Tibial artery (tissue), 4 donors: ENCODE data around the gene ZCCHC14.
"Not testable (repeated sequence)": the region's sequence is repeated elsewhere in the genome, so short reads cannot be mapped to it uniquely, and the experiment has no call there.

Experiments used
- DNase-seq, 2 donors: peaks; one replicate each; pipeline ENCODE4 v3.0.0-alpha.2; 2019
- H3K27ac ChIP-seq, 2 donors: fragments of 200-600 bp; sonication (generic) in 1 of 2; 1 replicate in 1 of 2; 2 replicates in 1 of 2; pipeline ENCODE4 v1.5.1; 2018 to 2019; ENCODE audit warnings: mild to moderate bottlenecking in 1 of 2
- H3K27me3 ChIP-seq, 2 donors: fragments of 200-600 bp; sonication (generic) in 1 of 2; one replicate each; pipeline versions ENCODE4 v1.5.1 to v1.6.0; 2016 to 2019
- H3K36me3 ChIP-seq, 3 donors: fragments of 200-600 bp; sonication (generic) in 2 of 3; one replicate each; pipeline ENCODE4 v1.5.1; 2016 to 2019; ENCODE audit warnings: mild to moderate bottlenecking in 2 of 3
- H3K4me1 ChIP-seq, 4 donors: fragments of 200-600 bp; sonication (generic) in 2 of 4; 1 replicate in 3 of 4; 2 replicates in 1 of 4; pipeline ENCODE4 v1.5.1; 2016 to 2019
- H3K4me3 ChIP-seq, 2 donors: fragments of 200-600 bp; sonication (generic) in 1 of 2; 1 replicate in 1 of 2; 2 replicates in 1 of 2; pipeline ENCODE4 v1.5.1; 2018 to 2019; ENCODE audit warnings: mild to moderate bottlenecking in 2 of 2
- H3K9me3 ChIP-seq, 3 donors: fragments of 200-600 bp; sonication (generic) in 1 of 3; one replicate each; pipeline ENCODE4 v1.5.1; 2016 to 2019
- intact Hi-C: fragments of 100-400 bp; cut with DNase I; formaldehyde crosslinking; loops from one replicate; pipeline ENCODE4 v1.15.0; 2023; ENCODE audit warnings: low total_unique reads
- TF ChIP-seq, protein P1 (sequence below), 2 experiments: fragments of 200-600 bp in 1 of 2; fragments of 450-650 bp in 1 of 2; IDR thresholded peaks; one replicate each; pipeline ENCODE4 v1.5.1; 2017 to 2019; ENCODE audit warnings: antibody characterized with exemption in 2 of 2, mild to moderate bottlenecking in 1 of 2, moderate library complexity in 1 of 2

The ZCCHC14 gene

DNA sequence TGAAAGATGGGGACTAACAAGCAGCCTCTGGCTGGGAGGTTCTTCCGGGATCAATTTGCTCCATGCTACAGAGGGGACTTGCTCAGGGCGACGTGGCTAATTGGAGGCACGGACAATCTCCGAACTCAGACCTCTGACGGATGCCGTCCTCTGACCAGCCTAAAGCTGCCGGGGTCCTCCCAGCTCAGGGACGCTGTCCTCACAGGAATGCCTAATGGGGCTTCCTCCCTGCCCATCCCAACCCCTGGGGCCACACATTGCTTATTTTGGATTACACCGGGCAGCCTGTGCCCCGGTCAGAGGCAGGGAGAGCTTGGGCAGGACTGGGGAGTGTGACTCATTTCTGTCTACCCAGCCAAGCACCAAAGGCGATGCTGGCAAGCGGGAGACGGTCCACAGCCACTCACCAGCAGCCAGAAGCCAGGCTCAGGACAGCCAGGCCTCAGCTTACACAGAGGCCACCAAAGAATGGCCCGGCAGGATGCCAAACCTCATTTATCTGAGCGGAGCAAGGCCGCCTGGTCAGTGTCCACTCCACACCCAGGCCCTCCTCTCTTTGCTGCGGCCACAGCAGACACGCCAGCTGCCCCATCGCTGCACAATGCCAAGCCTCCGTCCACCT is 25.7 kb upstream of the ZCCHC14 start:
- intact Hi-C loops, H3K36me3 ChIP-seq, H3K27me3 ChIP-seq, H3K9me3 ChIP-seq: not testable (repeated sequence)
- Histone ChIP-seq H3K27ac (peak overlapping the region; percentile 88 to 92), H3K4me3 (peak overlapping the region; percentile 35), H3K4me1 (peaks cover 0 to 32% (median 26%) of the 10 kb centered on the region in 4 donors)
- DNase-seq: peak; percentile 85 to 94

DNA sequence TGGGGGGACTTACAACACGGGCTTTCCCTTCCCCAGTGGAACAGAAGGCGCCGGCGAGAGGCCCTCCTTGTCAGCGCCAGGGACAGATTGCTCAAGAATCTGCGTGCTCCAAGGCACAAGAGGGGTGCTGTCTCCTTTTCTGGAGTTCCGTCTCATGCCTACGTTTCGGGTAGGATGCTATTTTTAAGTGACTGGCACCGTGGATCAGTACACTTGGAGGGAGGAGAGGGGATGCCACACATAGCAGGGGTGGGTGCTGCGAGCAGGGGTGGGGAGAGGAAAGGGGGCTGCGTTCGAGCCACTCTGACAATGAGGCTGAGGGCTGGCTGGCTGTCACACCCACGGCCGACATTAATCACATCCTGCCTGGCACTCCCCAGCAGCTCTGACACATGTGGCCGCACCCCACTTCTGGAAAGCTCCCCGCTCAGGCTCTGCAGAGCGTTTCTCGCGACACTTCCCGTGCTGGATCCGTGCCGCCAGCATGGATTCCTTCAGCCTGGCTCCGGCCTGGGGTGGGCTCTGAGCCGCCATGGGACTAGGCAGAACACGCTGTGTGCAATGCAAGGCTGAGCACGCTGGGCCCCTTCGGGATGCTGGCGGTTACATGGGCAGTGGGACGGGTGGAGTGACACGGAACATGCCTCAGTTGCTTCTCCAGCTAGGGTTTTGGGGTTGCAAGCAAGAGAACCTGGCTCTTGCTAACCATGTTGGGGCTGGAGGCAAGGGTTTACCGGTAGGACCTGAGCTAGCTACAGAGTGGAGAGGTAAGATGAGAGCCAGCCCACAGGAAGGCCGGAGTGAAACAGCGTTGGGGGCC is 25.0 kb upstream of the ZCCHC14 start:
- H3K4me1 ChIP-seq: peaks cover 0 to 32% (median 26%) of the 10 kb centered on the region in 4 donors
- H3K4me3 ChIP-seq: peak overlapping the region; percentile 35
- intact Hi-C loops, H3K27me3 ChIP-seq, H3K36me3 ChIP-seq, H3K9me3 ChIP-seq: not testable (repeated sequence)
- peak; percentile 76 to 92 for DNase-seq
- peak overlapping the region; percentile 88 to 92 for H3K27ac ChIP-seq

DNA sequence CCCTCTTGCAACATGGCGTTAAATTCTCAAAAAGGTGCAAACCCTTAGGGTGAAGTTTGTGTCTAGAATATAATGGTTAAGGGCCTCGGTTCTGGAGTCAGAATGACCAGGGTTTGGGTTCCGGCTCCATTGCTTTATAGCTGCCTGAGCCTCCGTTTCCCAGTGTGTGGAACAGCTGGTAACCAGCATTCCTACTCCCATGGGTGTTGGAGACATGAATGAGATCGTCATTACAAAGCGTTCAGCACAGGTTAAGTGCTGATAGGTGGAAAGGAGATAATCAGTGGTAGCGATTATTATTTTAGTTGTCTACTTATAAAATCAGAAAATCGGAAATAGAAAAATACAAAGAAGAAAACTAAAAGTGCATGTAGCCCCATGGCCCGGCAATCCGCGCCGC is 23.5 kb upstream of the ZCCHC14 start:
- DNase-seq: no peak
- Histone ChIP-seq H3K27ac (peak overlapping the region; percentile 88 to 92), H3K4me1 (peaks cover 0 to 32% (median 26%) of the 10 kb centered on the region in 4 donors), H3K36me3 (no peaks in the 10 kb centered on the region), H3K4me3 (no peak overlapping the region), H3K9me3 (no peaks in the 10 kb centered on the region), H3K27me3 (no peaks in the 10 kb centered on the region)
- intact Hi-C loops: no loop called here
- TF ChIP-seq, protein P1, sequence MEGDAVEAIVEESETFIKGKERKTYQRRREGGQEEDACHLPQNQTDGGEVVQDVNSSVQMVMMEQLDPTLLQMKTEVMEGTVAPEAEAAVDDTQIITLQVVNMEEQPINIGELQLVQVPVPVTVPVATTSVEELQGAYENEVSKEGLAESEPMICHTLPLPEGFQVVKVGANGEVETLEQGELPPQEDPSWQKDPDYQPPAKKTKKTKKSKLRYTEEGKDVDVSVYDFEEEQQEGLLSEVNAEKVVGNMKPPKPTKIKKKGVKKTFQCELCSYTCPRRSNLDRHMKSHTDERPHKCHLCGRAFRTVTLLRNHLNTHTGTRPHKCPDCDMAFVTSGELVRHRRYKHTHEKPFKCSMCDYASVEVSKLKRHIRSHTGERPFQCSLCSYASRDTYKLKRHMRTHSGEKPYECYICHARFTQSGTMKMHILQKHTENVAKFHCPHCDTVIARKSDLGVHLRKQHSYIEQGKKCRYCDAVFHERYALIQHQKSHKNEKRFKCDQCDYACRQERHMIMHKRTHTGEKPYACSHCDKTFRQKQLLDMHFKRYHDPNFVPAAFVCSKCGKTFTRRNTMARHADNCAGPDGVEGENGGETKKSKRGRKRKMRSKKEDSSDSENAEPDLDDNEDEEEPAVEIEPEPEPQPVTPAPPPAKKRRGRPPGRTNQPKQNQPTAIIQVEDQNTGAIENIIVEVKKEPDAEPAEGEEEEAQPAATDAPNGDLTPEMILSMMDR (IDR thresholded peaks at IDR 0.05): no peak

DNA sequence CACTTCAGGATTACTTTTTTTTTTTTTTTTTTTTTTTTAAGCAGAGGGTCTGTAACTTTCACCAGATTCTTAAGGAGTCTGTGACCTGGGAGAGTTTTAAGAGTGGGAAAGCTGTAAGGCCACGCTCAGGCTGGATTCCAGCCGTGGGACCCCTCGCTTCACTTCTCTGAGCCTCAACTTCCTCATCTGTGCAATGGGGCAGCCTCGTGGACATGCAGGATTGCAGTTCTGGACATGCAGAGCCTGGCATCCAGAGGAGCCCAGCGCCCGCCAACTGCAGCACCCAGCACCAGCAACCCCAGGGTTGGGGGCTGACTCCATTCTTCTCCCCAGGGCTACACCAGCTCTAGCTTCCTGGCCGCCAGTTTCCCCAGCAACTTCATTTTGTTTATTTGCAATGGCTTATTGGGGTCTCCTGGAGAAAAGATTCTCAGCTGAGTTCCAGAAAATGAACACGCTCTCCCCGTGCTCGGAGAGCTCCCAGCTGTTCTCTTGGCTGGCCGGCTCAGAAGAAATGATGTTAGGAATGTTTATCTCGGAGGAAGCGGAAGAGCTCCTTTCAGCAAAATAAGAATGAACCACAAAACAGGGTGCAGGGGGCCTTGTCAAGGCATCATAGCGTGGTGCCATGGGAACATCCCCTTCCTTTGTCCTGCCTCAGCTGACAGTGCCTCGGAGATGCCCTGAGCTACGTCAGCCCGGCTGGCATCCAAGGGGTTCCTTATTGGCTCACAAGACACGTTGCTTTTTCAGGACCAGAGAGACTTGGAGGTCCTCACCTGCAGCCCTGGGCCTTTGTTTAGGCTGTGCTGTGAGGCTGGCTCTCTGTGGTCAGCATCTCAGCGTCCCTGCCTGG is 22.9 kb upstream of the ZCCHC14 start:
- Histone ChIP-seq H3K4me1 (peaks cover 0 to 32% (median 26%) of the 10 kb centered on the region in 4 donors), H3K27me3 (no peaks in the 10 kb centered on the region), H3K4me3 (no peak overlapping the region), H3K27ac (peak overlapping the region; percentile 88 to 92), H3K9me3 (no peaks in the 10 kb centered on the region), H3K36me3 (no peaks in the 10 kb centered on the region)
- intact Hi-C loops: no loop called here
- TF ChIP-seq, protein P1 (IDR thresholded peaks at IDR 0.05): no peak
- DNase-seq: no peak

DNA sequence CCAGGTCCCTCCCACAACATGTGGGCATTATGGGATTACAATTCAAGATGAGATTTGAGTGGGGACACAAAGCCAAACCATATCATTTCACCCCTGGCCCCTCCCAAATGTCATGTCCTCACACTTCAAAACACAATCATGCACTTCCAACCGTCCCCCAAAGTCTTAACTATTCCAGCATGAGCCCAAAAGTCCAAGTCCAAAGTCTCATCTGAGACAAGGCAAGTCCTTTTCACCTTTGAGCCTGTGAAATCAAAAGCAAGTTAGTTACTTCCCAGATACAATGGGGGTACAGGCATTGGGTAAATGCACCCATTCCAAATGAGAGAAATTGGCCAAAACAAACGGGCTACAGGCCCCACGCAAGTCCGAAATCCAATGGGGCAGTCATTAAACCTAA is 17.0 kb upstream of the ZCCHC14 start:
- H3K9me3 ChIP-seq, H3K36me3 ChIP-seq, DNase-seq, H3K4me1 ChIP-seq, H3K27ac ChIP-seq, H3K4me3 ChIP-seq, H3K27me3 ChIP-seq, intact Hi-C loops: not testable (repeated sequence)

DNA sequence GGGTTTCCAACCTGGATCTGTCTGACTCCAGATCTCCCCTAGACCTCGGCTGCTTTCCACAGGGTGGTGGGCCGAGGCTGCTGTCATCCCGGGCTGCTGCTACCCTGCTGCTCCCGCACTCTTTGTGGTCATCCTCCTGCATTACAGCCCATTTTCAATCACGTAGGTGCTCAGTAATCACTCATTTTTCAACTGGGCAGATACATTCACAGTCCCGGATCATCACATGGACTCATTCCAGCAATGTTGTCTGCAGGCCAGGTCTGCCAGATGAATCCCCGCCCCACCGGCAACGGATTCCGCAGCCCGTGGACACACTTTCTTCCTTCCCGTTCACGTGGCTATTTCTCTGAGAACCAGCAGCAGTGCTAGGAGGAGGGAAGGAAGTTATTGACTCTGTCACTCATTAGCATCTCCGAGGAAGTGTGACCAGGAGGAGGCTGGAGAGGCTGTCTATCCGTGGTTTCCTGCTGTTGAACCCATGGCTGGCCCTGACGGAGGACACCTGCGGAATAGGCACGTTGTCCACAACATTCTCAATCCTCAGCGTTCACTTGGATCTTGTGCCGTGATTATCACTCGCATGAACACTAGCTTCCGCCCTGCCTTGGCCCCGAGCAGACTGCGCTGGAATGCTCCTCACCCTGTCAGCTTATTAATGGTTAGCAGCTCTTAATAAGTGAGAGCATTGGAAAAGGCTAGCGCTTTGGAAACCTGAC is 14.7 kb upstream of the ZCCHC14 start:
- Histone ChIP-seq H3K36me3 (no peaks in the 10 kb centered on the region), H3K4me3 (no peak overlapping the region), H3K9me3 (no peaks in the 10 kb centered on the region), H3K27ac (no peak overlapping the region), H3K27me3 (peaks cover 0 to 7% of the 10 kb centered on the region in 2 donors), H3K4me1 (no peaks in the 10 kb centered on the region)
- TF ChIP-seq, protein P1 (IDR thresholded peaks at IDR 0.05): no peak
- DNase-seq: no peak
- intact Hi-C loops: no loop called here
